ENCODE results near the gene SLC25A25.
"Not testable (repeated sequence)": the region's sequence is repeated elsewhere in the genome, so short reads cannot be mapped to it uniquely, and the experiment has no call there.

DNA sequence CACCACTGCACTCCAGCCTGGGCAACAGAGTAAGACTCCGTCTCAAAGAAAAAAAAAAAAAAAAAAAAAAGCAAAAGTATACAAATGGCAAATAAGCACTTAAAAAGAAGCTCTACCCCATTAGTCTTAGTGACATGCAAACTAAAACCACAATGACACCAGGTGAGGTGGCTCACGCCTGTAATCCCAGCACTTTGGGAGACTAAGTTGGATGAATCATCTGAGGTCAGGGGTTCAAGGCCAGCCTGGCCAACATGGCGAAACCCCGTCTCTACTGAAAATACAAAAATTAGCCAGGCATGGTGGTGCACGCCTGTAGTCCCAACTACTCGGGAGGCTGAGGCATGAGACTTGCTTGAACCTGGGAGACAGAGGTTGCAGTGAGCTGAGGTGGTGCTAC, 22.6 kb upstream of the SLC25A25 start:
- TF ChIP-seq, protein P1, sequence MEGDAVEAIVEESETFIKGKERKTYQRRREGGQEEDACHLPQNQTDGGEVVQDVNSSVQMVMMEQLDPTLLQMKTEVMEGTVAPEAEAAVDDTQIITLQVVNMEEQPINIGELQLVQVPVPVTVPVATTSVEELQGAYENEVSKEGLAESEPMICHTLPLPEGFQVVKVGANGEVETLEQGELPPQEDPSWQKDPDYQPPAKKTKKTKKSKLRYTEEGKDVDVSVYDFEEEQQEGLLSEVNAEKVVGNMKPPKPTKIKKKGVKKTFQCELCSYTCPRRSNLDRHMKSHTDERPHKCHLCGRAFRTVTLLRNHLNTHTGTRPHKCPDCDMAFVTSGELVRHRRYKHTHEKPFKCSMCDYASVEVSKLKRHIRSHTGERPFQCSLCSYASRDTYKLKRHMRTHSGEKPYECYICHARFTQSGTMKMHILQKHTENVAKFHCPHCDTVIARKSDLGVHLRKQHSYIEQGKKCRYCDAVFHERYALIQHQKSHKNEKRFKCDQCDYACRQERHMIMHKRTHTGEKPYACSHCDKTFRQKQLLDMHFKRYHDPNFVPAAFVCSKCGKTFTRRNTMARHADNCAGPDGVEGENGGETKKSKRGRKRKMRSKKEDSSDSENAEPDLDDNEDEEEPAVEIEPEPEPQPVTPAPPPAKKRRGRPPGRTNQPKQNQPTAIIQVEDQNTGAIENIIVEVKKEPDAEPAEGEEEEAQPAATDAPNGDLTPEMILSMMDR (conservative IDR thresholded peaks at IDR 0.05; ENCODE audit: low read length), result not testable (repeated sequence)
- not testable (repeated sequence) for TF ChIP-seq EZH2phosphoT487 (IDR thresholded peaks at IDR 0.05; ENCODE audit: borderline replicate concordance)

Measured in Loucy (cell line).